H1 (cell line): ENCODE measurements around the gene MTX3. TPM values are rescaled to one million over a fixed set of nuclear protein-coding genes. Genes with fewer than 3 reads are reported as not detected.

Experiments used
- CTCF ChIA-PET: fragments of 300-600 bp; sonication (Branson Sonifier 250); formaldehyde crosslinking; loops from one replicate; lab custom pipeline; 2021; ENCODE audit not compliant: partially characterized antibody; lab: Charles Lee
- POLR2A ChIA-PET: fragments of 300-600 bp; sonication (Branson Sonifier 250); formaldehyde crosslinking; loops from one replicate; lab custom pipeline; 2021; ENCODE audit warnings: inconsistent platforms; ENCODE audit not compliant: partially characterized antibody; lab: Charles Lee
- DNase-seq, 2 experiments: peaks; one replicate each; pipeline versions ENCODE4 v3.0.0 to v3.0.0-alpha.2; 2010 to 2022; ENCODE audit warnings: low spot score in 2 of 2, low read depth in 1 of 2, mixed read lengths in 1 of 2
- FAIRE-seq: peaks from 2 replicates; lab custom pipeline; 2011; peaks lifted over from hg19 to GRCh38; lab: Jason Lieb, UNC
- H2AFZ ChIP-seq: 2 replicates; pipeline ENCODE4 v1.8.1; 2012; ENCODE audit warnings: low read length, inconsistent platforms
- H2AK5ac ChIP-seq: 2 replicates; pipeline ENCODE4 v1.6.1; 2013; ENCODE audit warnings: low read depth, low read length
- H2BK120ac ChIP-seq: replicated peaks from 2 replicates; pipeline ENCODE3; 2013; ENCODE audit warnings: low read depth, low read length, inconsistent platforms
- H2BK12ac ChIP-seq: 2 replicates; pipeline ENCODE4 v1.6.1; 2013; ENCODE audit warnings: low read depth, low read length
- H2BK15ac ChIP-seq: 2 replicates; pipeline ENCODE4 v1.6.1; 2013; ENCODE audit warnings: low read length
- H2BK20ac ChIP-seq: 2 replicates; pipeline ENCODE4 v1.6.1; 2013; ENCODE audit warnings: low read length
- H2BK5ac ChIP-seq: 2 replicates; pipeline ENCODE4 v1.6.1; 2013; ENCODE audit warnings: low read depth, low read length
- H3K14ac ChIP-seq: 2 replicates; pipeline ENCODE4 v1.6.1; 2013; ENCODE audit warnings: inconsistent platforms; ENCODE audit not compliant: insufficient read length
- H3K18ac ChIP-seq: 2 replicates; pipeline ENCODE4 v1.6.1; 2013; ENCODE audit warnings: low read length; ENCODE audit errors: extremely low read depth
- H3K23ac ChIP-seq: 2 replicates; pipeline ENCODE4 v1.6.1; 2013; ENCODE audit warnings: inconsistent platforms; ENCODE audit not compliant: insufficient read length
- H3K23me2 ChIP-seq: 2 replicates; pipeline ENCODE4 v1.6.1; 2013; ENCODE audit warnings: low read depth, low read length
- H3K27ac ChIP-seq: 2 replicates; pipeline ENCODE4 v1.6.1; 2011; ENCODE audit warnings: low read depth, low read length, inconsistent platforms
- H3K27me3 ChIP-seq, 4 experiments: replicated peaks in 1 of 4; 1 replicate in 1 of 4; 2 replicates in 3 of 4; pipeline versions ENCODE4 v1.6.1 to v1.8.1; 2011 to 2013; ENCODE audit warnings: low read length in 3 of 4, mild to moderate bottlenecking in 3 of 4, inconsistent platforms in 2 of 4, mixed read lengths in 2 of 4, moderate library complexity in 1 of 4; ENCODE audit not compliant: control insufficient read depth in 3 of 4, insufficient read depth in 3 of 4; ENCODE audit errors: extremely low read depth in 1 of 4
- H3K36me3 ChIP-seq, 4 experiments: 2 replicates each; pipeline versions ENCODE4 v1.6.1 to v1.8.1; 2011 to 2013; ENCODE audit warnings: mild to moderate bottlenecking in 4 of 4, low read length in 3 of 4, moderate library complexity in 2 of 4, control low read depth in 1 of 4, inconsistent platforms in 1 of 4; ENCODE audit not compliant: insufficient read depth in 4 of 4, control insufficient read depth in 2 of 4
- H3K4ac ChIP-seq: replicated peaks from 2 replicates; pipeline ENCODE3; 2013; ENCODE audit warnings: low read length, low read depth, mixed read lengths, inconsistent platforms; ENCODE audit not compliant: insufficient read length
- H3K4me1 ChIP-seq, 4 experiments: replicated peaks in 1 of 4; 1 replicate in 1 of 4; 2 replicates in 3 of 4; pipeline versions ENCODE4 v1.6.1 to v1.8.1; 2011 to 2013; ENCODE audit warnings: low read length in 3 of 4, inconsistent platforms in 2 of 4, mixed read lengths in 1 of 4; ENCODE audit not compliant: insufficient read depth in 4 of 4, control insufficient read depth in 3 of 4
- H3K4me2 ChIP-seq, 2 experiments: 2 replicates each; pipeline versions ENCODE4 v1.6.1 to v1.8.1; 2011 to 2013; ENCODE audit warnings: low read depth in 2 of 2, low read length in 2 of 2, control low read depth in 1 of 2, inconsistent platforms in 1 of 2, mild to moderate bottlenecking in 1 of 2; ENCODE audit not compliant: insufficient read depth in 1 of 2
- H3K4me3 ChIP-seq, 4 experiments: fragments of 200-600, 300-600 bp in 1 of 4; sonication (generic), shearing (Covaris generic), sonication (Bioruptor Twin) in 1 of 4; 2 replicates each; pipeline versions ENCODE4 v1.5.1 to v1.8.1; 2011 to 2016; ENCODE audit warnings: low read length in 4 of 4, low read depth in 3 of 4, control low read depth in 2 of 4, inconsistent platforms in 2 of 4, mild to moderate bottlenecking in 2 of 4, mixed read lengths in 1 of 4, moderate library complexity in 1 of 4; ENCODE audit not compliant: insufficient read depth in 2 of 4; ENCODE audit errors: extremely low read depth in 1 of 4
- H3K56ac ChIP-seq: replicated peaks from 2 replicates; pipeline ENCODE3; 2013; ENCODE audit warnings: low read depth, mild to moderate bottlenecking, mixed read lengths, low read length, inconsistent platforms; ENCODE audit not compliant: insufficient read length
- H3K79me1 ChIP-seq: 2 replicates; pipeline ENCODE4 v1.6.1; 2013; ENCODE audit warnings: low read depth, low read length, control low read depth
- H3K79me2 ChIP-seq, 2 experiments: 2 replicates each; pipeline versions ENCODE4 v1.6.1 to v1.8.1; 2012 to 2013; ENCODE audit warnings: low read length in 2 of 2, mild to moderate bottlenecking in 2 of 2, inconsistent platforms in 1 of 2; ENCODE audit not compliant: insufficient read depth in 2 of 2, control insufficient read depth in 1 of 2
- H3K9ac ChIP-seq, 4 experiments: replicated peaks in 1 of 4; 1 replicate in 1 of 4; 2 replicates in 3 of 4; pipeline versions ENCODE4 v1.6.1 to v1.8.1; 2011 to 2013; ENCODE audit warnings: low read depth in 3 of 4, low read length in 3 of 4, control low read depth in 2 of 4, mild to moderate bottlenecking in 2 of 4, moderate library complexity in 2 of 4, inconsistent platforms in 1 of 4; ENCODE audit errors: extremely low read depth in 1 of 4
- H3K9me3 ChIP-seq, 2 experiments: 2 replicates each; pipeline versions ENCODE4 v1.6.1 to v1.8.1; 2012 to 2013; ENCODE audit warnings: mild to moderate bottlenecking in 2 of 2, moderate library complexity in 2 of 2, control low read depth in 1 of 2, inconsistent platforms in 1 of 2, low read depth in 1 of 2, low read length in 1 of 2, mixed read lengths in 1 of 2; ENCODE audit not compliant: insufficient read depth in 2 of 2
- H4K20me1 ChIP-seq, 2 experiments: replicated peaks in 1 of 2; 2 replicates each; pipeline versions ENCODE3 to v1.8.1; 2011 to 2013; ENCODE audit warnings: inconsistent platforms in 2 of 2, low read length in 2 of 2, mild to moderate bottlenecking in 1 of 2; ENCODE audit not compliant: insufficient read depth in 2 of 2, control insufficient read depth in 1 of 2
- H4K5ac ChIP-seq: 2 replicates; pipeline ENCODE4 v1.6.1; 2013; ENCODE audit warnings: low read length, low read depth, mixed read lengths, inconsistent platforms; ENCODE audit not compliant: insufficient read length
- H4K8ac ChIP-seq: 2 replicates; pipeline ENCODE4 v1.8.0; 2013; ENCODE audit warnings: mild to moderate bottlenecking, moderate library complexity, low read length, inconsistent platforms; ENCODE audit not compliant: insufficient read depth; ENCODE audit errors: extremely low read depth
- H4K91ac ChIP-seq: replicated peaks from 2 replicates; pipeline ENCODE3; 2013; ENCODE audit warnings: low read length, mixed read lengths, inconsistent platforms; ENCODE audit not compliant: insufficient read length
- BRCA1 ChIP-seq: IDR thresholded peaks from 2 replicates; pipeline ENCODE4 v1.6.1; 2012; ENCODE audit warnings: low read depth, low read length, improper control_type of control experiment
- CBX5 ChIP-seq: fragments of 300-800, 300-1000 bp; sonication (generic); IDR thresholded peaks from 2 replicates; pipeline ENCODE4 v1.7.1; 2016; ENCODE audit warnings: antibody characterized with exemption, low read length, low read depth
- CEBPB ChIP-seq: IDR thresholded peaks from 2 replicates; pipeline ENCODE4 v1.6.1; 2012; ENCODE audit warnings: low read depth, low read length
- CHD2 ChIP-seq: IDR thresholded peaks from 2 replicates; pipeline ENCODE4 v1.6.1; 2012; ENCODE audit warnings: low read length, improper control_type of control experiment
- EP300 ChIP-seq, 2 experiments: IDR thresholded peaks; 1 replicate in 1 of 2; 2 replicates in 1 of 2; pipeline ENCODE4 v1.6.1; 2011 to 2012; ENCODE audit warnings: low read depth in 2 of 2, low read length in 2 of 2, mild to moderate bottlenecking in 2 of 2, borderline replicate concordance in 1 of 2, inconsistent platforms in 1 of 2, moderate library complexity in 1 of 2
- EZH2 ChIP-seq: fragments of 200-600 bp; sonication (generic); IDR thresholded peaks from 2 replicates; pipeline ENCODE4 v1.7.1; 2012; ENCODE audit warnings: low read depth, mild to moderate bottlenecking, moderate library complexity, low read length, inconsistent platforms; ENCODE audit not compliant: severe bottlenecking
- HDAC6 ChIP-seq: IDR thresholded peaks from one replicate; pipeline ENCODE4 v1.7.1; 2012; ENCODE audit warnings: low read depth, mild to moderate bottlenecking, inconsistent platforms, low read length, moderate library complexity
- POLR2AphosphoS5 ChIP-seq: IDR thresholded peaks from 2 replicates; pipeline ENCODE4 v1.6.1; 2011; ENCODE audit warnings: low read depth, low read length
- POU5F1 ChIP-seq: IDR thresholded peaks from 2 replicates; pipeline ENCODE4 v1.6.1; 2011; ENCODE audit warnings: low read depth, mild to moderate bottlenecking, low read length, moderate library complexity
- RAD21 ChIP-seq, 2 experiments: IDR thresholded peaks in 1 of 2; conservative IDR thresholded peaks in 1 of 2; 2 replicates each; pipeline ENCODE4 v1.6.1; 2011; ENCODE audit warnings: low read depth in 2 of 2, low read length in 2 of 2, improper control_type of control experiment in 1 of 2, inconsistent platforms in 1 of 2, mild to moderate bottlenecking in 1 of 2, moderate library complexity in 1 of 2
- SIN3A ChIP-seq, 2 experiments: IDR thresholded peaks in 1 of 2; conservative IDR thresholded peaks in 1 of 2; 2 replicates each; pipeline ENCODE4 v1.6.1; 2011 to 2012; ENCODE audit warnings: low read length in 2 of 2, improper control_type of control experiment in 1 of 2, low read depth in 1 of 2, mild to moderate bottlenecking in 1 of 2
- SP1 ChIP-seq: IDR thresholded peaks from 2 replicates; pipeline ENCODE4 v1.6.1; 2011; ENCODE audit warnings: low read depth, low read length
- SRF ChIP-seq: IDR thresholded peaks from 2 replicates; pipeline ENCODE4 v1.6.1; 2011; ENCODE audit warnings: mild to moderate bottlenecking, low read depth, low read length, moderate library complexity
- WGBS, 2 experiments: shearing (Covaris generic) in 1 of 2; methylation state at CpG; one replicate each; pipeline versions ENCODE4 v1.1.6 to v1.1.7; 2013 to 2015; ENCODE audit warnings: low lambda C conversion rate in 2 of 2, mixed read lengths in 2 of 2, inconsistent platforms in 1 of 2, low coverage in 1 of 2, missing lambda C conversion rate in 1 of 2; ENCODE audit not compliant: insufficient replicate concordance in 2 of 2, insufficient coverage in 1 of 2, insufficient read length in 1 of 2; ENCODE audit errors: extremely low coverage in 1 of 2, missing lambda C conversion rate in 1 of 2; 5-methylcytosine and 5-hydroxymethylcytosine counted together
- polyA plus RNA-seq, 7 experiments: library from polyadenylated mRNA; depleted of rRNA in 3 of 7; stranded (reverse) in 5 of 7; unstranded in 2 of 7; fragments of >200 nt in 5 of 7; fragments of 200-250 nt in 2 of 7; gene quantifications; 1 replicate in 5 of 7; 2 replicates in 1 of 7; 4 replicates in 1 of 7; pipeline versions ENCODE4 v1.2.1 to v1.2.3, GENCODE V29; 2011 to 2013; ENCODE audit warnings: missing spikeins in 2 of 7, mixed read lengths in 2 of 7
- total RNA-seq: library from RNA; stranded (reverse); fragmentation: NEBNext Ultra II Directional; extraction: Animal tissue kit (Norgen Biotek cat#: 25700); gene quantifications from 2 replicates; pipeline ENCODE4 v1.2.1, GENCODE V29; 2021
- TF ChIP-seq, protein P1 (sequence below): IDR thresholded peaks from 2 replicates; pipeline ENCODE4 v1.6.1; 2011; ENCODE audit warnings: low read depth, mild to moderate bottlenecking, low read length; ENCODE audit not compliant: insufficient read depth

MTX3 gene
- total and polyA plus RNA-seq, 2 of the 8 experiments (the other 6 are each of a cell fraction or from before 2014, with no cell fraction given) = 9.4 to 28.8 TPM

DNA sequence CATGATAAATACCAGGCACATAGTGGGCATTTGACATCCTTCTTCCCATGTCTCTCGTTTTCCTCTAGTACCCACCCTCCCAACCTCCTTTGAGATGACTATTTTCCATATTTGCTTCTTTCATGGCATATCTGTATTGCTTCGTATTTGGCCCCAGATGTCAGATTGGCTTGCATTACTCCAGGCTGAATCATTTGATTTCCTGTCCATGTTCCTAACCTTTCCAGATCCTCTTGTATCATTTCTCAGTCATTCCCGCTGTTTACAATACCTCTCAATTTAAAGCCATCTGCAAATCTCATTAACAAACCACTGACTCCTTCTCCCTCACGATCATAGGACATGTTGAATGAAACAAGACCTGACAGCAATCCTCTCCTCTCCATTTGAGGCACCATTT is 19.9 kb downstream of the MTX3 start:
- 93% methylated on average over 4 of the region's 4 CpGs; no CpG with 5 or more reads in 1 of the 2 experiments for WGBS, 2 experiments
- no peak overlapping the region for H3K56ac ChIP-seq
- H2AFZ ChIP-seq = no peak overlapping the region
- 0 out of 7 replicates have a peak, but pooled peaks cover 0 to 2% (median 0%) of the 10 kb centered on the region in 4 experiments for H3K27me3 ChIP-seq
- H2BK15ac ChIP-seq = no peak overlapping the region
- CTCF ChIA-PET = no interaction called here
- no peak overlapping the region for H3K14ac ChIP-seq
- H3K79me1 ChIP-seq = no peaks in the 10 kb centered on the region
- H2BK12ac ChIP-seq = no peak overlapping the region
- POLR2A ChIA-PET = interaction anchor here (1.4 kb wide), 1 partner anchor 19 kb away, joined by 4 read pairs; no protein-coding TSS in a partner anchor
- no peak overlapping the region for H2BK5ac ChIP-seq
- no peak overlapping the region for H3K23ac ChIP-seq
- no peaks in the 10 kb centered on the region for H3K9me3 ChIP-seq
- H2BK120ac ChIP-seq = no peak overlapping the region
- no peak for DNase-seq
- H2BK20ac ChIP-seq = no peak overlapping the region
- peaks cover 0 to 3% (median 0%) of the 10 kb centered on the region in 4 experiments; a peak in 1 of 8 replicates for H3K36me3 ChIP-seq
- no peak overlapping the region for H4K5ac ChIP-seq
- no peak overlapping the region for H3K9ac ChIP-seq
- H3K4me2 ChIP-seq = no peak overlapping the region
- peaks cover 0 to 1% of the 10 kb centered on the region in 2 experiments for H4K20me1 ChIP-seq
- H3K79me2 ChIP-seq = no peaks in the 10 kb centered on the region
- H3K27ac ChIP-seq = no peak overlapping the region
- no peak overlapping the region for H3K18ac ChIP-seq
- H2AK5ac ChIP-seq = no peak overlapping the region
- FAIRE-seq = no peak
- H3K4me3 ChIP-seq = no peak overlapping the region
- H3K4ac ChIP-seq = no peak overlapping the region
- no peaks in the 10 kb centered on the region for H3K23me2 ChIP-seq
- no peak overlapping the region for H4K8ac ChIP-seq
- peaks cover 0 to 2% (median 0%) of the 10 kb centered on the region in 4 experiments; a peak in 1 of 7 replicates for H3K4me1 ChIP-seq
- H4K91ac ChIP-seq = no peak overlapping the region
- TF ChIP-seq, protein P1, sequence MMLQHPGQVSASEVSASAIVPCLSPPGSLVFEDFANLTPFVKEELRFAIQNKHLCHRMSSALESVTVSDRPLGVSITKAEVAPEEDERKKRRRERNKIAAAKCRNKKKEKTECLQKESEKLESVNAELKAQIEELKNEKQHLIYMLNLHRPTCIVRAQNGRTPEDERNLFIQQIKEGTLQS = no peak
- TF ChIP-seq EP300 (IDR thresholded peaks at IDR 0.05; ENCODE audit: borderline replicate concordance in 1 of 2, low read depth in 2 of 2, low read length in 2 of 2) (no peak), POLR2AphosphoS5 (no peak), SP1 (no peak), CBX5 (no peak), POU5F1 (no peak), RAD21 (IDR thresholded peaks at IDR 0.05 in 1 of 2, conservative IDR thresholded peaks at IDR 0.05 in 1 of 2; ENCODE audit: low read depth in 2 of 2, low read length in 2 of 2) (no peak), SRF (no peak), HDAC6 (no peak), EZH2 (no peak), CHD2 (no peak), CEBPB (no peak), BRCA1 (no peak), SIN3A (conservative IDR thresholded peaks at IDR 0.05 in 1 of 2, IDR thresholded peaks at IDR 0.05 in 1 of 2; ENCODE audit: low read depth in 1 of 2, low read length in 2 of 2) (no peak)
